ENCODE data around the gene SERGEF. TPM values are rescaled to one million over a fixed set of nuclear protein-coding genes. Genes with fewer than 3 reads are reported as not detected.

Gene SERGEF
- 14.1 to 18.7 TPM (median 16.1 TPM) in 5 replicates for total RNA-seq (2022; extraction: Qiagen RNA extraction)

DNA sequence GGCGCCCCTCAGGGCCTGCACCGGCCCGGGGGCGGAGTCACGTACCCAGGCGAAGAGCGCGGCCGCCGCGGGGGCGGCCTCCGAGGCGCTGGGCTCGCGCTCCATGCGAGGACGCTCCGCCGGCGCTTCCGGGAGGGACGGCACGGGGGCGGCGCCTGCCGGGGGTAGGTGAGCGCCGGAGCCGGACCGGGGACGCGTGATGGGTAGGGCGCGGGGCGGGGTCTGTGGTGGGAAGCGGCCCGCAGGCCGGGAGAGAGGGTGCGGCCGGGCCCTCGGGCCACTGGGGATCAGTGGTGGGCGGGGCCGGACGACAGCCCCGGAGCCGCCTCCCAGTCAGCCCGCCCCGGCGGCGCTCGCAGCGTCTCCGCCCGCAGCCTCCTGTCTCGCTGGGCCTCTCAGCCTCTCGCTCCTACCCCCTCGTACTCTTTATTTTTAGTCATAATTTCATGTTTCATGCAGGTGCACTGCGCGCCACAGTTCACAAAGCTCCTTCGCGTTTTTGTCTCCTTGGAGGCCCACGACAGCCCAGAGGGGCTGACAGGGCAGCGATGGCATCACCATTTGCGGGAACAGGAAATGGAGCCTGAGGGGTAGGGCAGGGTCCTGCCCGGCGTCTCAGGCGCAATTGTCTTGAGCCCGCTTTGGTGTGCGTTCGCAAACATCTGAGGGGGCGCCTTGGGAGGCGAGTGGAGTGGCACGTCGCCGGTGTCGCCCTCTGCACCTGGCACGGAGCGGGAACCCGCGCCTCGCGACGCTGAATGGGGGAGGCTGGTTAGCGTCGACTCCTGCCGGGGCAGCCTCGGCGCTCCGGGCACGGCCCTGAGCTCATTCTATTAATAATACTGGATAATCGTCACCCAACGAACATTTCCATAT, at the start of gene SERGEF:
TSS of gene SERGEF (minus strand) at position 142 of the 876 bp plus-strand sequence. CDS start at position 105, 37 bp downstream.

DNA sequence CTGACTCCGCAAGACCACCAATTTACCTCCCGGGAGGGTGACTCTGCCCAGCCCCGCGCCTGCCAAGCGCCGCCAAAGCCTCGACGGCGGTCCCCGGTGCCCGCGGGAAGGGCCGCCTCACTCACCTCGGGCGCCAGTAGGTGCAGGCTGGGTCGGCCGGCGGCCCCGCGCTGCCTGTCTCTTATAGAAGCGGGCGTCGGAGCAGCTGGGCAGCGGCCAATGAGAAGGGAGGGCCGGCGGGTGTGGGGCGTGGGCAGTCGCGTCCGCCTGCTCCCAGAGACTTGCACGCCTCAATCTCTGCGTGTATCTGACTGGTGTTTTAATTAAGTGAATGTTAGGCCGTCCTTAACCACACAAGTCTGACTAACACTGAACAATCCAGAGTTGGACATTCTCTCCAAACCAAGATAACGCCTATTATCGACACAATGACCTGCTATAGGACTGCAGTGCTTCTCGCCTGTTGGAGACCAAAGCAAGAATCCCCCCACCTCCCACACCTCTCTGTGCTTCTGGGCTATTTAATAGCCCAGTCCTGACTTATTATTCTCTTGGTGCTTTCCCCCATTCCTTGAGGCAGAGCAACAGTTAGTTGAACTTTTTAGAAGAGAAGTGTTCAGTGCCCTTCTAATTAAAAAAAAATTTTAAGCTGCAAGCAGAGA, 33.4 kb upstream of the SERGEF start, which contains the start of gene TPH1:
TSS of gene TPH1 (minus strand) at position 154 of the 662 bp plus-strand sequence. CDS start 5,507 bp downstream, outside the sequence.

Other genes with a start within 250 kb of the SERGEF start
- 0.03 to 0.04 TPM (median 0.03 TPM) in 4 of 5 replicates, not detected in the other for gene TPH1, start 33.2 kb upstream of the SERGEF start, total RNA-seq (2022; extraction: Qiagen RNA extraction)
- gene SAAL1, start 93.0 kb upstream of the SERGEF start, total RNA-seq (2022; extraction: Qiagen RNA extraction), result 37.5 to 42.2 TPM (median 39.3 TPM) in 5 replicates
- 0.06 to 0.09 TPM in 2 of 5 replicates, not detected in the others for gene MRGPRX3, start 119.5 kb upstream of the SERGEF start, total RNA-seq (2022; extraction: Qiagen RNA extraction)
- gene MRGPRX4, start 159.8 kb upstream of the SERGEF start, total RNA-seq (2022; extraction: Qiagen RNA extraction), result not detected in 5 replicates
- gene SAA4, start 223.8 kb upstream of the SERGEF start, total RNA-seq (2022; extraction: Qiagen RNA extraction), result not detected in 5 replicates
- gene SAA2, start 235.6 kb upstream of the SERGEF start, total RNA-seq (2022; extraction: Qiagen RNA extraction), result 0.22 to 0.24 TPM (median 0.22 TPM) in 3 of 5 replicates, not detected in the others